ENCODE results near the gene UBXN10. TPM values are rescaled to one million over a fixed set of nuclear protein-coding genes. Genes with fewer than 3 reads are reported as not detected.

The UBXN10 gene
- total RNA-seq, 1 experiment from 2014 or later: 0.05 TPM

DNA sequence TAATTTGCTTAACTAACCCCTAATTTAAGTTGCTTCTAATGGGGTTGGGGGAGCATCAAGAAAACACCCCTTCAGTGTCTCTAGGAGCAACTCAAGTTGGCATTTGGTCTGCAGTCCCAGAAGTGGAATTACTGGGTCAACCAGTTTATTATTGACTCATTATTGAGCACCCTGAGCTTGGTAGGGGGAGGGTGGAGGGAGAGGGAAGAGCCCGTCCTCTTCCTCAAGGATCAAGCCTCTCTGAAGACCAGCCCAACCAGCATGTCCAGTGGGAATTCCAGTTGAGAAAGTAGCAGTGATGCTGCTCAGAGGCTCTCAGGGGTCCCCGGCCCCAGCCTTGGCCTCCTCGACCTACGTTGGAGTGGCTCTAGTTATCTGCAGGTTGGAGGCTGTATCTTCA, 48.8 kb upstream of the UBXN10 start:
- H3K27me3 ChIP-seq (ENCODE audit: control insufficient read depth, insufficient read depth, low read length): no peaks in the 10 kb centered on the region
- no peaks in the 10 kb centered on the region for H3K4me1 ChIP-seq (ENCODE audit: control insufficient read depth, insufficient read depth, low read length)
- in situ Hi-C loops (cut with HindIII; ENCODE audit: low pct_unique_long_range_greater_than_20kb, low sequenced_read_pairs): no loop called here
- H3K4me3 ChIP-seq (ENCODE audit: low read depth in 2 of 2, low read length in 2 of 2): no peak overlapping the region
- H3K9me3 ChIP-seq (ENCODE audit: control insufficient read depth, insufficient read depth, low read depth, low read length): no peaks in the 10 kb centered on the region
- no peak overlapping the region for H3K27ac ChIP-seq (ENCODE audit: low read length)
- POLR2A ChIA-PET: no interaction called here
- CTCF ChIA-PET: no interaction called here
- intact Hi-C loops (cut with micrococcal nuclease; ENCODE audit: unreplicated experiment): no loop called here
- no peak for ATAC-seq
- BruUV-seq (replicated peaks): no TSS peak
- TF ChIP-seq, protein P1, sequence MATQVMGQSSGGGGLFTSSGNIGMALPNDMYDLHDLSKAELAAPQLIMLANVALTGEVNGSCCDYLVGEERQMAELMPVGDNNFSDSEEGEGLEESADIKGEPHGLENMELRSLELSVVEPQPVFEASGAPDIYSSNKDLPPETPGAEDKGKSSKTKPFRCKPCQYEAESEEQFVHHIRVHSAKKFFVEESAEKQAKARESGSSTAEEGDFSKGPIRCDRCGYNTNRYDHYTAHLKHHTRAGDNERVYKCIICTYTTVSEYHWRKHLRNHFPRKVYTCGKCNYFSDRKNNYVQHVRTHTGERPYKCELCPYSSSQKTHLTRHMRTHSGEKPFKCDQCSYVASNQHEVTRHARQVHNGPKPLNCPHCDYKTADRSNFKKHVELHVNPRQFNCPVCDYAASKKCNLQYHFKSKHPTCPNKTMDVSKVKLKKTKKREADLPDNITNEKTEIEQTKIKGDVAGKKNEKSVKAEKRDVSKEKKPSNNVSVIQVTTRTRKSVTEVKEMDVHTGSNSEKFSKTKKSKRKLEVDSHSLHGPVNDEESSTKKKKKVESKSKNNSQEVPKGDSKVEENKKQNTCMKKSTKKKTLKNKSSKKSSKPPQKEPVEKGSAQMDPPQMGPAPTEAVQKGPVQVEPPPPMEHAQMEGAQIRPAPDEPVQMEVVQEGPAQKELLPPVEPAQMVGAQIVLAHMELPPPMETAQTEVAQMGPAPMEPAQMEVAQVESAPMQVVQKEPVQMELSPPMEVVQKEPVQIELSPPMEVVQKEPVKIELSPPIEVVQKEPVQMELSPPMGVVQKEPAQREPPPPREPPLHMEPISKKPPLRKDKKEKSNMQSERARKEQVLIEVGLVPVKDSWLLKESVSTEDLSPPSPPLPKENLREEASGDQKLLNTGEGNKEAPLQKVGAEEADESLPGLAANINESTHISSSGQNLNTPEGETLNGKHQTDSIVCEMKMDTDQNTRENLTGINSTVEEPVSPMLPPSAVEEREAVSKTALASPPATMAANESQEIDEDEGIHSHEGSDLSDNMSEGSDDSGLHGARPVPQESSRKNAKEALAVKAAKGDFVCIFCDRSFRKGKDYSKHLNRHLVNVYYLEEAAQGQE (IDR thresholded peaks at IDR 0.05; ENCODE audit: insufficient read depth in 1 of 2, low read depth in 2 of 2, low read length in 1 of 2): no peak
- TF ChIP-seq, protein P2, sequence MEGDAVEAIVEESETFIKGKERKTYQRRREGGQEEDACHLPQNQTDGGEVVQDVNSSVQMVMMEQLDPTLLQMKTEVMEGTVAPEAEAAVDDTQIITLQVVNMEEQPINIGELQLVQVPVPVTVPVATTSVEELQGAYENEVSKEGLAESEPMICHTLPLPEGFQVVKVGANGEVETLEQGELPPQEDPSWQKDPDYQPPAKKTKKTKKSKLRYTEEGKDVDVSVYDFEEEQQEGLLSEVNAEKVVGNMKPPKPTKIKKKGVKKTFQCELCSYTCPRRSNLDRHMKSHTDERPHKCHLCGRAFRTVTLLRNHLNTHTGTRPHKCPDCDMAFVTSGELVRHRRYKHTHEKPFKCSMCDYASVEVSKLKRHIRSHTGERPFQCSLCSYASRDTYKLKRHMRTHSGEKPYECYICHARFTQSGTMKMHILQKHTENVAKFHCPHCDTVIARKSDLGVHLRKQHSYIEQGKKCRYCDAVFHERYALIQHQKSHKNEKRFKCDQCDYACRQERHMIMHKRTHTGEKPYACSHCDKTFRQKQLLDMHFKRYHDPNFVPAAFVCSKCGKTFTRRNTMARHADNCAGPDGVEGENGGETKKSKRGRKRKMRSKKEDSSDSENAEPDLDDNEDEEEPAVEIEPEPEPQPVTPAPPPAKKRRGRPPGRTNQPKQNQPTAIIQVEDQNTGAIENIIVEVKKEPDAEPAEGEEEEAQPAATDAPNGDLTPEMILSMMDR (IDR thresholded peaks at IDR 0.05): no peak
- TF ChIP-seq SIN3A (IDR thresholded peaks at IDR 0.05; ENCODE audit: borderline replicate concordance, insufficient read depth, low read depth, low read length) (no peak), POLR2AphosphoS5 (IDR thresholded peaks at IDR 0.05; ENCODE audit: low read depth, low read length) (no peak), TCF7L2 (IDR thresholded peaks at IDR 0.05; ENCODE audit: low read depth, low read length) (no peak)
- H3K36me3 ChIP-seq (ENCODE audit: control insufficient read depth, insufficient read depth, low read length): no peaks in the 10 kb centered on the region
- no peak for DNase-seq (ENCODE audit: low read depth, low spot score)

DNA sequence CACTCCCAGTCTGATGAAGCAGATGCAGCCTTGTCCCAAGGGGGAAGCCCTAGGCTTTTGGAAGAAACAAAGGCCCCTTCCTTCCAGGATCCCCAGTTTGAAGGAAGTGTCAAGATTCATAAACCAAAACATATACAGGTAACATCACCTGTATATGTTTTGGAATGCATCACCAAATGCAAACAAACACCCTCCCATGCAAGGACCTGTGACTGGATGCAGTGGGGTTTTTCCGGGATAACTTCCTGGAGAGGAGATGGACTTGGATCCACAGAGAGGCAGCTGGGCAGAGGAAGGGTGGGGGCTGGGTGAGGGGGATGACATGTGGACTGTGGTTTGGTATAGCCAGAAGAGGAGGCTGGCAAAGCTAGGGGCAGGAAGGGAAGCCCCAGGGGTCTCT, 48.3 kb upstream of the UBXN10 start:
- POLR2A ChIA-PET: no interaction called here
- no peak for DNase-seq (ENCODE audit: low read depth, low spot score)
- TF ChIP-seq POLR2AphosphoS5 (IDR thresholded peaks at IDR 0.05; ENCODE audit: low read depth, low read length): no peak
- no peak for TF ChIP-seq TCF7L2 (IDR thresholded peaks at IDR 0.05; ENCODE audit: low read depth, low read length)
- TF ChIP-seq SIN3A (IDR thresholded peaks at IDR 0.05; ENCODE audit: borderline replicate concordance, insufficient read depth, low read depth, low read length): no peak
- TF ChIP-seq, protein P2 (IDR thresholded peaks at IDR 0.05): no peak
- TF ChIP-seq, protein P1 (IDR thresholded peaks at IDR 0.05; ENCODE audit: insufficient read depth in 1 of 2, low read depth in 2 of 2, low read length in 1 of 2): no peak
- no TSS peak for BruUV-seq (replicated peaks)
- Histone ChIP-seq H3K4me1 (ENCODE audit: control insufficient read depth, insufficient read depth, low read length) (no peaks in the 10 kb centered on the region), H3K9me3 (ENCODE audit: control insufficient read depth, insufficient read depth, low read depth, low read length) (no peaks in the 10 kb centered on the region), H3K36me3 (ENCODE audit: control insufficient read depth, insufficient read depth, low read length) (no peaks in the 10 kb centered on the region), H3K27ac (ENCODE audit: low read length) (no peak overlapping the region), H3K27me3 (ENCODE audit: control insufficient read depth, insufficient read depth, low read length) (no peaks in the 10 kb centered on the region), H3K4me3 (ENCODE audit: low read depth in 2 of 2, low read length in 2 of 2) (no peak overlapping the region)
- intact Hi-C loops (cut with micrococcal nuclease; ENCODE audit: unreplicated experiment) (no loop called here), in situ Hi-C loops (cut with HindIII; ENCODE audit: low pct_unique_long_range_greater_than_20kb, low sequenced_read_pairs) (no loop called here)
- ATAC-seq: no peak
- CTCF ChIA-PET: no interaction called here
